HEK293 (cell line): Measurements from ENCODE around the gene RRP7A.

Experiments used
- CTCF ChIA-PET: fragments of 350-600 bp; formaldehyde crosslinking; extraction: SDS; loops from one replicate; lab custom pipeline; 2021; ENCODE audit warnings: antibody characterized with exemption; lab: Yijun Ruan, JAX
- POLR2A ChIA-PET: fragments of 300-600 bp; formaldehyde crosslinking; extraction: SDS; loops from one replicate; lab custom pipeline; 2020; ENCODE audit warnings: antibody characterized with exemption, inconsistent platforms; lab: Yijun Ruan, JAX
- H3K27ac ChIP-seq: fragments of 200-500 bp; sonication (Bioruptor generic); 2 replicates; pipeline ENCODE4 v1.5.1; 2014; ENCODE audit warnings: low read depth, low read length, control low read depth, inconsistent platforms; ENCODE audit errors: extremely low read depth
- H3K36me3 ChIP-seq, 2 experiments: fragments of 200-500 bp in 1 of 2; sonication (Bioruptor generic) in 1 of 2; 1 replicate in 1 of 2; 2 replicates in 1 of 2; pipeline ENCODE4 v1.5.1; 2014 to 2017; ENCODE audit warnings: inconsistent platforms in 2 of 2, low read length in 2 of 2; ENCODE audit not compliant: control insufficient read depth in 2 of 2, insufficient read depth in 1 of 2
- H3K4me1 ChIP-seq: fragments of 200-500 bp; sonication (Bioruptor generic); 2 replicates; pipeline ENCODE4 v1.5.1; 2014; ENCODE audit warnings: mild to moderate bottlenecking, low read length, inconsistent platforms; ENCODE audit not compliant: control insufficient read depth, insufficient read depth
- H3K4me3 ChIP-seq: 2 replicates; pipeline ENCODE4 v1.5.1; 2011; ENCODE audit warnings: low read depth, mild to moderate bottlenecking, control low read depth, low read length, moderate library complexity
- H3K9me3 ChIP-seq: fragments of 200-500 bp; sonication (Bioruptor generic); 2 replicates; pipeline ENCODE4 v1.5.1; 2014; ENCODE audit warnings: low read depth, low read length, inconsistent platforms; ENCODE audit not compliant: control insufficient read depth, insufficient read depth
- GLIS1 ChIP-seq: fragments of 450-650 bp; formaldehyde crosslinking; IDR thresholded peaks from 2 replicates; pipeline ENCODE4 v1.5.1; 2016; ENCODE audit warnings: missing biosample characterization, missing genetic modification characterization
- GLIS2 ChIP-seq: fragments of 450-650 bp; formaldehyde crosslinking; IDR thresholded peaks from 2 replicates; pipeline ENCODE4 v1.5.1; 2016; ENCODE audit warnings: missing biosample characterization, missing genetic modification characterization
- KLF9 ChIP-seq: fragments of 450-650 bp; formaldehyde crosslinking; IDR thresholded peaks from 2 replicates; pipeline ENCODE4 v1.5.1; 2016; ENCODE audit warnings: missing biosample characterization, missing genetic modification characterization, low read depth
- MZF1 ChIP-seq: fragments of 450-650 bp; formaldehyde crosslinking; IDR thresholded peaks from 2 replicates; pipeline ENCODE4 v1.5.1; 2017; ENCODE audit warnings: missing biosample characterization, missing genetic modification characterization, borderline replicate concordance
- SP2 ChIP-seq: fragments of 450-650 bp; formaldehyde crosslinking; IDR thresholded peaks from 2 replicates; pipeline ENCODE4 v1.5.1; 2016; ENCODE audit warnings: missing biosample characterization, missing genetic modification characterization
- SP3 ChIP-seq: fragments of 450-650 bp; formaldehyde crosslinking; IDR thresholded peaks from 2 replicates; pipeline ENCODE4 v1.5.1; 2016; ENCODE audit warnings: missing biosample characterization, missing genetic modification characterization
- YY1 ChIP-seq: fragments of 450-650 bp; formaldehyde crosslinking; IDR thresholded peaks from 2 replicates; pipeline ENCODE4 v1.5.1; 2018; ENCODE audit warnings: missing biosample characterization, missing genetic modification characterization
- YY2 ChIP-seq: fragments of 450-650 bp; formaldehyde crosslinking; IDR thresholded peaks from 2 replicates; pipeline ENCODE4 v1.5.1; 2016; ENCODE audit warnings: missing biosample characterization, missing genetic modification characterization
- ZBTB17 ChIP-seq: fragments of 450-650 bp; formaldehyde crosslinking; IDR thresholded peaks from 2 replicates; pipeline ENCODE4 v1.5.1; 2016; ENCODE audit warnings: missing biosample characterization, missing genetic modification characterization
- ZBTB8A ChIP-seq: fragments of 450-650 bp; formaldehyde crosslinking; IDR thresholded peaks from 2 replicates; pipeline ENCODE4 v1.5.1; 2016; ENCODE audit warnings: missing biosample characterization, missing genetic modification characterization
- ZNF223 ChIP-seq: fragments of 450-650 bp; formaldehyde crosslinking; IDR thresholded peaks from 2 replicates; pipeline ENCODE4 v1.5.1; 2016; ENCODE audit warnings: missing biosample characterization, missing genetic modification characterization
- ZNF239 ChIP-seq: fragments of 450-650 bp; formaldehyde crosslinking; IDR thresholded peaks from 2 replicates; pipeline ENCODE4 v1.5.1; 2016; ENCODE audit warnings: missing biosample characterization, missing genetic modification characterization
- ZNF335 ChIP-seq: fragments of 450-650 bp; formaldehyde crosslinking; conservative IDR thresholded peaks from 2 replicates; pipeline ENCODE4 v1.5.1; 2016; ENCODE audit warnings: missing biosample characterization, missing genetic modification characterization
- ZNF610 ChIP-seq: fragments of 450-650 bp; formaldehyde crosslinking; IDR thresholded peaks from 2 replicates; pipeline ENCODE4 v1.5.1; 2016; ENCODE audit warnings: missing biosample characterization, missing genetic modification characterization, borderline replicate concordance
- ZNF76 ChIP-seq: fragments of 450-650 bp; formaldehyde crosslinking; IDR thresholded peaks from 2 replicates; pipeline ENCODE4; 2016; ENCODE audit warnings: low read depth, missing biosample characterization, missing genetic modification characterization, borderline replicate concordance
- TF ChIP-seq, protein P1 (sequence below): fragments of 450-650 bp; formaldehyde crosslinking; IDR thresholded peaks from 2 replicates; pipeline ENCODE4 v1.5.1; 2016; ENCODE audit warnings: missing biosample characterization, missing genetic modification characterization
- TF ChIP-seq, protein P2 (sequence below): fragments of 450-650 bp; formaldehyde crosslinking; IDR thresholded peaks from 2 replicates; pipeline ENCODE4 v1.5.1; 2016; ENCODE audit warnings: missing biosample characterization, missing genetic modification characterization, borderline replicate concordance
- TF ChIP-seq, protein P3 (sequence below): fragments of 450-650 bp; formaldehyde crosslinking; optimal IDR thresholded peaks from 2 replicates; pipeline ENCODE3; 2016; ENCODE audit warnings: missing biosample characterization, mild to moderate bottlenecking, missing genetic modification characterization
- TF ChIP-seq, protein P4 (sequence below): fragments of 450-650 bp; formaldehyde crosslinking; IDR thresholded peaks from 2 replicates; pipeline ENCODE4 v1.5.1; 2016; ENCODE audit warnings: missing biosample characterization, missing genetic modification characterization, low read depth
- TF ChIP-seq, protein P5 (sequence below): fragments of 450-650 bp; formaldehyde crosslinking; IDR thresholded peaks from 2 replicates; pipeline ENCODE4 v1.5.1; 2016; ENCODE audit warnings: missing biosample characterization, missing genetic modification characterization
- TF ChIP-seq, protein P6 (sequence below): fragments of 450-650 bp; formaldehyde crosslinking; IDR thresholded peaks from 2 replicates; pipeline ENCODE4 v1.5.1; 2016; ENCODE audit warnings: missing biosample characterization, missing genetic modification characterization
- TF ChIP-seq, protein P7 (sequence below): fragments of 450-650 bp; formaldehyde crosslinking; IDR thresholded peaks from 2 replicates; pipeline ENCODE4 v1.5.1; 2016; ENCODE audit warnings: missing biosample characterization, missing genetic modification characterization

RRP7A gene, protein sequence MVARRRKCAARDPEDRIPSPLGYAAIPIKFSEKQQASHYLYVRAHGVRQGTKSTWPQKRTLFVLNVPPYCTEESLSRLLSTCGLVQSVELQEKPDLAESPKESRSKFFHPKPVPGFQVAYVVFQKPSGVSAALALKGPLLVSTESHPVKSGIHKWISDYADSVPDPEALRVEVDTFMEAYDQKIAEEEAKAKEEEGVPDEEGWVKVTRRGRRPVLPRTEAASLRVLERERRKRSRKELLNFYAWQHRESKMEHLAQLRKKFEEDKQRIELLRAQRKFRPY

DNA sequence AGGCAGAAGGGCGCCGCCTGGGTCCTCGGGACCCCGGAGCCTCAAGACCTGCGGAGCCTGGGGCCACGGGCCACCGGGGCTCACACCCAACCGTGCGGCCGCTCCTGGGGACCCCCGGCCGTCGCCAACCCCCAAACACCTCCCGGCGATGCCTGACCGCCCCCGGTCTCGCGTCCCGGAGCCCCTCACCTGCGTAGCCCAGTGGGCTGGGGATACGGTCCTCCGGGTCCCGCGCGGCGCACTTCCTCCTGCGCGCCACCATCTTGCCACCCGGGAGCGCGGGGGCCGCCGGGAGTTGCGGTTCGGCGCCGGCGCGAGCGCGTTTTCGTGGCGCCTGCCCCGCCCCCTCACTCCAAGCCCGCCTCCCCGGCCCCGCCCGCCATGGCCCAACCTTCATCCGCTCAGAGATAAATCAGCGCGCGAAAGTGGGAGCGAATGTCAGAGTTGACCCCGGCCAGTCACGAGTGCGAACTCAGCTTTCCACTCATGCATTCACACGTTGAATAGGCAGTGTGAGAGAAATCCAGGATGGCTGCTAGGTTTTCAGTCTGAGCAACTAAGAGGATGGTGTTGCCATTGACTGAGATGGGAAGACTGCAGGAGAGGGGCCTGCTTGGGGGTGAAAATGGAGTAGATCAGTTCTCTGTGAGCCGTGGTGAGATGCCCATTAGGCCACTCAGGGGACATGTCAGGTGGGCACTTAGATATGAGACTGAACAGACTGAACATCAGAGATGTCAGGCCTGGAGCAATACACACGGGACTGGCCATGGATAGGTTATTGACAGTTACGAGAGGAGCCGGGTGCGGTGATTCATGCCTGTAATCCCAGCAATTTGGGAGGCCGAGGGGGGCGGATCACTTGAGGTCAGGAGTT lies at the start of gene RRP7A:
Gene RRP7A (minus strand): TSS at position 272 of the 877 bp plus-strand sequence. CDS start 10 bp downstream, at position 262.
- POLR2A ChIA-PET, result no interaction called here

More for the DNA sequence above, at the start of gene RRP7A:
- H3K4me1 ChIP-seq, result peaks cover 3% of the 10 kb centered on the region; the same call in 1 of the 2 replicates
- peaks cover 16 to 28% of the 10 kb centered on the region in 2 experiments; a peak in 2 of 3 replicates for H3K36me3 ChIP-seq
- CTCF ChIA-PET, result no interaction called here
- H3K4me3 ChIP-seq, result peak within 1 kb of the TSS; percentile 92
- peak within 1 kb of the TSS; percentile 68; the same call in 1 of the 2 replicates for H3K27ac ChIP-seq
- TF ChIP-seq, protein P1, sequence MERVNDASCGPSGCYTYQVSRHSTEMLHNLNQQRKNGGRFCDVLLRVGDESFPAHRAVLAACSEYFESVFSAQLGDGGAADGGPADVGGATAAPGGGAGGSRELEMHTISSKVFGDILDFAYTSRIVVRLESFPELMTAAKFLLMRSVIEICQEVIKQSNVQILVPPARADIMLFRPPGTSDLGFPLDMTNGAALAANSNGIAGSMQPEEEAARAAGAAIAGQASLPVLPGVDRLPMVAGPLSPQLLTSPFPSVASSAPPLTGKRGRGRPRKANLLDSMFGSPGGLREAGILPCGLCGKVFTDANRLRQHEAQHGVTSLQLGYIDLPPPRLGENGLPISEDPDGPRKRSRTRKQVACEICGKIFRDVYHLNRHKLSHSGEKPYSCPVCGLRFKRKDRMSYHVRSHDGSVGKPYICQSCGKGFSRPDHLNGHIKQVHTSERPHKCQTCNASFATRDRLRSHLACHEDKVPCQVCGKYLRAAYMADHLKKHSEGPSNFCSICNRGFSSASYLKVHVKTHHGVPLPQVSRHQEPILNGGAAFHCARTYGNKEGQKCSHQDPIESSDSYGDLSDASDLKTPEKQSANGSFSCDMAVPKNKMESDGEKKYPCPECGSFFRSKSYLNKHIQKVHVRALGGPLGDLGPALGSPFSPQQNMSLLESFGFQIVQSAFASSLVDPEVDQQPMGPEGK (tag by site-specific recombination), result 0 out of 2 replicates have a peak, but pooled peaks have one; percentile 17
- TF ChIP-seq YY2 (tag by site-specific recombination), result peak; percentile 80
- TF ChIP-seq SP3 (tag by site-specific recombination), result peak; percentile 19; the same call in 1 of the 2 replicates
- TF ChIP-seq ZNF76 (tag by site-specific recombination), result peak; percentile 84
- TF ChIP-seq, protein P2, sequence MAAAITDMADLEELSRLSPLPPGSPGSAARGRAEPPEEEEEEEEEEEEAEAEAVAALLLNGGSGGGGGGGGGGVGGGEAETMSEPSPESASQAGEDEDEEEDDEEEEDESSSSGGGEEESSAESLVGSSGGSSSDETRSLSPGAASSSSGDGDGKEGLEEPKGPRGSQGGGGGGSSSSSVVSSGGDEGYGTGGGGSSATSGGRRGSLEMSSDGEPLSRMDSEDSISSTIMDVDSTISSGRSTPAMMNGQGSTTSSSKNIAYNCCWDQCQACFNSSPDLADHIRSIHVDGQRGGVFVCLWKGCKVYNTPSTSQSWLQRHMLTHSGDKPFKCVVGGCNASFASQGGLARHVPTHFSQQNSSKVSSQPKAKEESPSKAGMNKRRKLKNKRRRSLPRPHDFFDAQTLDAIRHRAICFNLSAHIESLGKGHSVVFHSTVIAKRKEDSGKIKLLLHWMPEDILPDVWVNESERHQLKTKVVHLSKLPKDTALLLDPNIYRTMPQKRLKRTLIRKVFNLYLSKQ (tag by site-specific recombination), result no peak
- TF ChIP-seq ZNF239, result no peak
- TF ChIP-seq ZNF610, result no peak
- TF ChIP-seq ZNF335, result peak; percentile 43; the same call in 1 of the 2 replicates
- TF ChIP-seq, protein P3, sequence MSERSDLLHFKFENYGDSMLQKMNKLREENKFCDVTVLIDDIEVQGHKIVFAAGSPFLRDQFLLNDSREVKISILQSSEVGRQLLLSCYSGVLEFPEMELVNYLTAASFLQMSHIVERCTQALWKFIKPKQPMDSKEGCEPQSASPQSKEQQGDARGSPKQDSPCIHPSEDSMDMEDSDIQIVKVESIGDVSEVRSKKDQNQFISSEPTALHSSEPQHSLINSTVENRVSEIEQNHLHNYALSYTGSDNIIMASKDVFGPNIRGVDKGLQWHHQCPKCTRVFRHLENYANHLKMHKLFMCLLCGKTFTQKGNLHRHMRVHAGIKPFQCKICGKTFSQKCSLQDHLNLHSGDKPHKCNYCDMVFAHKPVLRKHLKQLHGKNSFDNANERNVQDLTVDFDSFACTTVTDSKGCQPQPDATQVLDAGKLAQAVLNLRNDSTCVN (tag by site-specific recombination), result peak; percentile 92
- peak; percentile 52 for TF ChIP-seq GLIS2
- TF ChIP-seq ZNF223 (tag by site-specific recombination), result no peak
- TF ChIP-seq, protein P4, sequence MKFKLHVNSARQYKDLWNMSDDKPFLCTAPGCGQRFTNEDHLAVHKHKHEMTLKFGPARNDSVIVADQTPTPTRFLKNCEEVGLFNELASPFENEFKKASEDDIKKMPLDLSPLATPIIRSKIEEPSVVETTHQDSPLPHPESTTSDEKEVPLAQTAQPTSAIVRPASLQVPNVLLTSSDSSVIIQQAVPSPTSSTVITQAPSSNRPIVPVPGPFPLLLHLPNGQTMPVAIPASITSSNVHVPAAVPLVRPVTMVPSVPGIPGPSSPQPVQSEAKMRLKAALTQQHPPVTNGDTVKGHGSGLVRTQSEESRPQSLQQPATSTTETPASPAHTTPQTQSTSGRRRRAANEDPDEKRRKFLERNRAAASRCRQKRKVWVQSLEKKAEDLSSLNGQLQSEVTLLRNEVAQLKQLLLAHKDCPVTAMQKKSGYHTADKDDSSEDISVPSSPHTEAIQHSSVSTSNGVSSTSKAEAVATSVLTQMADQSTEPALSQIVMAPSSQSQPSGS (tag by site-specific recombination), result no peak
- TF ChIP-seq ZBTB8A (tag by site-specific recombination), result peak; percentile 28; the same call in 1 of the 2 replicates
- no peak for TF ChIP-seq MZF1 (tag by site-specific recombination)
- peak; percentile 15; the same call in 1 of the 2 replicates for TF ChIP-seq KLF9
- TF ChIP-seq YY1, result peak; percentile 57; the same call in 1 of the 2 replicates
- TF ChIP-seq GLIS1 (tag by site-specific recombination), result 0 out of 2 replicates have a peak, but pooled peaks have one; percentile 13
- TF ChIP-seq, protein P5, sequence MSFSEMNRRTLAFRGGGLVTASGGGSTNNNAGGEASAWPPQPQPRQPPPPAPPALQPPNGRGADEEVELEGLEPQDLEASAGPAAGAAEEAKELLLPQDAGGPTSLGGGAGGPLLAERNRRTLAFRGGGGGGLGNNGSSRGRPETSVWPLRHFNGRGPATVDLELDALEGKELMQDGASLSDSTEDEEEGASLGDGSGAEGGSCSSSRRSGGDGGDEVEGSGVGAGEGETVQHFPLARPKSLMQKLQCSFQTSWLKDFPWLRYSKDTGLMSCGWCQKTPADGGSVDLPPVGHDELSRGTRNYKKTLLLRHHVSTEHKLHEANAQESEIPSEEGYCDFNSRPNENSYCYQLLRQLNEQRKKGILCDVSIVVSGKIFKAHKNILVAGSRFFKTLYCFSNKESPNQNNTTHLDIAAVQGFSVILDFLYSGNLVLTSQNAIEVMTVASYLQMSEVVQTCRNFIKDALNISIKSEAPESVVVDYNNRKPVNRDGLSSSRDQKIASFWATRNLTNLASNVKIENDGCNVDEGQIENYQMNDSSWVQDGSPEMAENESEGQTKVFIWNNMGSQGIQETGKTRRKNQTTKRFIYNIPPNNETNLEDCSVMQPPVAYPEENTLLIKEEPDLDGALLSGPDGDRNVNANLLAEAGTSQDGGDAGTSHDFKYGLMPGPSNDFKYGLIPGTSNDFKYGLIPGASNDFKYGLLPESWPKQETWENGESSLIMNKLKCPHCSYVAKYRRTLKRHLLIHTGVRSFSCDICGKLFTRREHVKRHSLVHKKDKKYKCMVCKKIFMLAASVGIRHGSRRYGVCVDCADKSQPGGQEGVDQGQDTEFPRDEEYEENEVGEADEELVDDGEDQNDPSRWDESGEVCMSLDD (tag by site-specific recombination), result no peak
- TF ChIP-seq, protein P6, sequence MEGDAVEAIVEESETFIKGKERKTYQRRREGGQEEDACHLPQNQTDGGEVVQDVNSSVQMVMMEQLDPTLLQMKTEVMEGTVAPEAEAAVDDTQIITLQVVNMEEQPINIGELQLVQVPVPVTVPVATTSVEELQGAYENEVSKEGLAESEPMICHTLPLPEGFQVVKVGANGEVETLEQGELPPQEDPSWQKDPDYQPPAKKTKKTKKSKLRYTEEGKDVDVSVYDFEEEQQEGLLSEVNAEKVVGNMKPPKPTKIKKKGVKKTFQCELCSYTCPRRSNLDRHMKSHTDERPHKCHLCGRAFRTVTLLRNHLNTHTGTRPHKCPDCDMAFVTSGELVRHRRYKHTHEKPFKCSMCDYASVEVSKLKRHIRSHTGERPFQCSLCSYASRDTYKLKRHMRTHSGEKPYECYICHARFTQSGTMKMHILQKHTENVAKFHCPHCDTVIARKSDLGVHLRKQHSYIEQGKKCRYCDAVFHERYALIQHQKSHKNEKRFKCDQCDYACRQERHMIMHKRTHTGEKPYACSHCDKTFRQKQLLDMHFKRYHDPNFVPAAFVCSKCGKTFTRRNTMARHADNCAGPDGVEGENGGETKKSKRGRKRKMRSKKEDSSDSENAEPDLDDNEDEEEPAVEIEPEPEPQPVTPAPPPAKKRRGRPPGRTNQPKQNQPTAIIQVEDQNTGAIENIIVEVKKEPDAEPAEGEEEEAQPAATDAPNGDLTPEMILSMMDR, result peak; percentile 50; the same call in 1 of the 2 replicates
- peak; percentile 81 for TF ChIP-seq ZBTB17 (tag by site-specific recombination)
- TF ChIP-seq SP2 (tag by site-specific recombination), result 0 out of 2 replicates have a peak, but pooled peaks have one; percentile 24
- TF ChIP-seq, protein P7, sequence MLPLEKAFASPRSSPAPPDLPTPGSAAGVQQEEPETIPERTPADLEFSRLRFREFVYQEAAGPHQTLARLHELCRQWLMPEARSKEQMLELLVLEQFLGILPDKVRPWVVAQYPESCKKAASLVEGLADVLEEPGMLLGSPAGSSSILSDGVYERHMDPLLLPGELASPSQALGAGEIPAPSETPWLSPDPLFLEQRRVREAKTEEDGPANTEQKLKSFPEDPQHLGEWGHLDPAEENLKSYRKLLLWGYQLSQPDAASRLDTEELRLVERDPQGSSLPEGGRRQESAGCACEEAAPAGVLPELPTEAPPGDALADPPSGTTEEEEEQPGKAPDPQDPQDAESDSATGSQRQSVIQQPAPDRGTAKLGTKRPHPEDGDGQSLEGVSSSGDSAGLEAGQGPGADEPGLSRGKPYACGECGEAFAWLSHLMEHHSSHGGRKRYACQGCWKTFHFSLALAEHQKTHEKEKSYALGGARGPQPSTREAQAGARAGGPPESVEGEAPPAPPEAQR (tag by site-specific recombination), result no peak
- TF ChIP-seq, all 188 proteins: peak for 14
- H3K9me3 ChIP-seq, result no peaks in the 10 kb centered on the region
